Mucosa of descending colon (tissue), 3 donors: Measurements from ENCODE around the gene ATG2B. TPM values are rescaled to one million over a fixed set of nuclear protein-coding genes. Genes with fewer than 3 reads are reported as not detected.

Experiments used
- ATAC-seq: fragments of 200-7000 bp; cut with Tn5 transposase; one replicate; pipeline ENCODE4 v1.9.1; 2020; ENCODE audit warnings: mild to moderate bottlenecking, moderate library complexity
- DNase-seq, 3 donors: peaks; one replicate each; pipeline ENCODE4 v3.0.0-alpha.2; 2020
- H3K36me3 ChIP-seq: fragments of 200-600 bp; one replicate; pipeline ENCODE4 v1.8.0; 2021; ENCODE audit warnings: low read depth, mild to moderate bottlenecking
- H3K4me1 ChIP-seq: fragments of 200-600 bp; one replicate; pipeline ENCODE4 v1.8.0; 2021; ENCODE audit warnings: low read depth, mild to moderate bottlenecking
- H3K4me3 ChIP-seq: fragments of 200-600 bp; one replicate; pipeline ENCODE4 v1.8.0; 2021; ENCODE audit warnings: mild to moderate bottlenecking
- H3K9me3 ChIP-seq: fragments of 200-600 bp; one replicate; pipeline ENCODE4 v1.8.0; 2021; ENCODE audit warnings: mild to moderate bottlenecking
- intact Hi-C, 2 donors: fragments of 100-400 bp; cut with DNase I in 1 of 2; cut with micrococcal nuclease in 1 of 2; formaldehyde crosslinking; loops; one replicate each; pipeline versions ENCODE4 v1.11.0 to v1.11.1; 2022; cut with DNase I, micrococcal nuclease
- total RNA-seq, 3 donors: library from RNA; stranded (reverse); fragmentation: NEBNext Ultra II Directional in 2 of 3; extraction: Animal tissue kit (Norgen Biotek cat#: 25700) in 2 of 3; gene quantifications; one replicate each; pipeline versions ENCODE4 v1.2.1 to v1.2.4, GENCODE V29; 2021 to 2023
- TF ChIP-seq, protein P1 (sequence below): fragments of 200-600 bp; IDR thresholded peaks from one replicate; pipeline ENCODE4 v1.8.0; 2022; ENCODE audit warnings: antibody characterized with exemption, mild to moderate bottlenecking
- donor health status: DM: no; HTN: no; CAD: no; lungs with moderate emphysema.
- donor health status: DM: no; HTN: no; CAD: no.
- donor health status: DM: no; HTN: yes; CAD: no.

ATG2B gene
- total RNA-seq, 3 donors from 2014 or later = 22.1 to 35.9 (median 24.2) TPM

DNA sequence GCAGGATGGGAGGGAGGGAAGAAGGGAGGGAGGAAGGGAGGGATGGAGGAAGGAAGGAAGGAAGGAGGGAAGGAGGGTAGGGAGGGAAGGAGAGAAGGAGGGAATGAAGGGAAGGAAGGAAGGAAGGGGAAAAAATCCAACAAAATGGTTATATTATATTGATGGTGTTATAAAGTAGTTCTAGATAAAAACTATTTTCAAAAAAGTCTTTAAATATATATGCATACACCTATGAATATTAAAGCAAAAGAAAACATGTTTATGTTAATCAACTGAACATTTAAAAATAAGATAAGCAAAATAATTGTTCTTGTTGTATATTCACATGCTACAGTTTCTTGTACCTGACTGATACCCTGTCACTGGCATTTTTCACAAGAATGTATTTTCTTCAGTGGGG is 105.2 kb downstream of the ATG2B start:
- H3K4me3 ChIP-seq = no peak overlapping the region
- no peaks in the 10 kb centered on the region for H3K36me3 ChIP-seq
- ATAC-seq (no peak), DNase-seq (no peak)
- TF ChIP-seq, protein P1, sequence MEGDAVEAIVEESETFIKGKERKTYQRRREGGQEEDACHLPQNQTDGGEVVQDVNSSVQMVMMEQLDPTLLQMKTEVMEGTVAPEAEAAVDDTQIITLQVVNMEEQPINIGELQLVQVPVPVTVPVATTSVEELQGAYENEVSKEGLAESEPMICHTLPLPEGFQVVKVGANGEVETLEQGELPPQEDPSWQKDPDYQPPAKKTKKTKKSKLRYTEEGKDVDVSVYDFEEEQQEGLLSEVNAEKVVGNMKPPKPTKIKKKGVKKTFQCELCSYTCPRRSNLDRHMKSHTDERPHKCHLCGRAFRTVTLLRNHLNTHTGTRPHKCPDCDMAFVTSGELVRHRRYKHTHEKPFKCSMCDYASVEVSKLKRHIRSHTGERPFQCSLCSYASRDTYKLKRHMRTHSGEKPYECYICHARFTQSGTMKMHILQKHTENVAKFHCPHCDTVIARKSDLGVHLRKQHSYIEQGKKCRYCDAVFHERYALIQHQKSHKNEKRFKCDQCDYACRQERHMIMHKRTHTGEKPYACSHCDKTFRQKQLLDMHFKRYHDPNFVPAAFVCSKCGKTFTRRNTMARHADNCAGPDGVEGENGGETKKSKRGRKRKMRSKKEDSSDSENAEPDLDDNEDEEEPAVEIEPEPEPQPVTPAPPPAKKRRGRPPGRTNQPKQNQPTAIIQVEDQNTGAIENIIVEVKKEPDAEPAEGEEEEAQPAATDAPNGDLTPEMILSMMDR = no peak
- peaks cover 15% of the 10 kb centered on the region for H3K4me1 ChIP-seq
- intact Hi-C loops = no loop called here
- H3K9me3 ChIP-seq = no peaks in the 10 kb centered on the region

DNA sequence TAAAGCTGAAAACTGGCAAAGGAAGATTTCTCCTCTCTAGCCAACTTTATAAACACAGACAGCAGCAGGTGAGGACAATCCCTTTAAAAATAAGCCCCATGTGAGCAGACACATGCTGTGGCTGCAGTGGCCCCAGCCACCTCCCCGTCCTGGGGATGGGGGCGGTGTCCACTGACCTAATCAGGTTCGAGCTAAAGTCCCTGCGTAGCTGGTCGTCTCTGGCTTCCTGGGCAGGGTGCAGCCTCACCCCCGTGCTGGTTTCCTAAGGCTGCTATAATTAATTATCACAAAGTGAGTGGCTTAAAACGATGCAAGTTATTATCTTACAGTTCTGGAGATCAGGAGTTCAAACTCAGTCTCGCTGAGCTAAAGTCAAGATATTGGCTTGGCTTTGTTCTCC is 106.1 kb downstream of the ATG2B start:
- H3K4me3 ChIP-seq = no peak overlapping the region
- peaks cover 10% of the 10 kb centered on the region for H3K4me1 ChIP-seq
- no peaks in the 10 kb centered on the region for H3K36me3 ChIP-seq
- intact Hi-C loops = no loop called here
- no peaks in the 10 kb centered on the region for H3K9me3 ChIP-seq
- DNase-seq = no peak
- TF ChIP-seq, protein P1 = no peak
- no peak for ATAC-seq

DNA sequence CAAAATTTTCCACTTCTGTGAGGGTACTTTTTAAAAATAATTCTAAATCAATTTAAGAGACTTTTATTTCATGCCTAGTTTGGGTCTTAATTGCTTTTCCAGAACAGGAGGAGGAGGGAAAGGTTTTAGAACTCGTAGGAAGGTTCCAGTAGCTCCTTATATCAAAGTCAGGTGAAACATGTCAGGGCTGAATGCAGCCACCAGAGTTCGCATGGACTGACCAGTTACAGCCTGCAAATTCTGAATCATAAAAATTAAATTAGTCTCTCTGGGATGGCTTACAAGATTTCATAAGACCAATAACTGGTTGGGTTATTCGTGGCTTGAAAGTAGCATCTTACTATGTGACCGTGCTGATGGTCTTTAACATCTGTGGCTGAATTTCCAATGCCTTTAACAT is 106.7 kb downstream of the ATG2B start:
- H3K4me3 ChIP-seq = no peak overlapping the region
- DNase-seq (no peak), ATAC-seq (peak; percentile 57)
- no peaks in the 10 kb centered on the region for H3K36me3 ChIP-seq
- intact Hi-C loops = no loop called here
- peaks cover 7% of the 10 kb centered on the region for H3K4me1 ChIP-seq
- TF ChIP-seq, protein P1 = no peak
- H3K9me3 ChIP-seq = no peaks in the 10 kb centered on the region

DNA sequence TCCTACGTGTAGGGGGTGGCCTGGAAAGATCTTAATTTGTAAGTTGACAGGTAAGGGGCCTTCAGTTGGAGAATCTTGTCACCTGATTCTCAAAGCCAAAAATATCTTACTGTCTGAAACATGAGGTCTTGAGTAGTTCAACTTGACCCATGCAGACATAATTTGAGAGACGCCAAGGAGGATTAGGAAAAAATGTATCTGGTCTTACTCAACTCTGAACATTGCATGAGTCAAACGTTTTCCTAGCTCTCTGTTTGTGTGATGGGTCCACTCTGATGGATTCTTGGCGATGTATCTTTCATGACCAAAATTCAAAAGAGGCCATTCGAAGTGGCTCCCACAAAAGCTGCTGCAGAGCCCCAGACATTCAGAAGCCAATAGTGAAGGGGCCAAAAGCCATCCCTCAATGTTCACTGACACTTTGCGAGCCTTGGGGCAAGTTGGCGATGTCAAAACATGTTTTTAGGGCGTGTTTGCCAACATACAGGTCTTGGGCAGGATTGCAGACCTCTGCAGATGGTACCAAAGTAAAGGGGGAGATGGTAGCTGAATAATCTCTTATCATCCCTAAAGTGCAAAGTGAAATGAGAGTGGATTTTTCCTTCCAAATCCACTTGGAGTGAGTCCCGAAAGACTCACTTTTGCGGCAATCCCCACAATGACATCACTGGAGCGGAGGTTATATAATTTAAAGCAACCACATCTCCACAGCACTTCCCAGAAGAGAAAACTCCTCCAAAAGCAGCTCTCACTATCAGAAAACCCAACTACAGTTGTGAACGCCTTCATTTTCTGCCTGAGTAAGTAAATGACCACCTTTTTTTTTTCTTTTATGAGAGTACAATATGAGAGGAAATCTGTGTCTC is 107.4 kb downstream of the ATG2B start, which contains the start of gene BDKRB1:
Gene BDKRB1, plus strand, starts transcription at position 710 of the 866 bp plus-strand sequence. CDS start 7,473 bp downstream, outside the sequence.
- Histone ChIP-seq H3K4me3 (no peak within 1 kb of the TSS), H3K4me1 (peaks cover under 1% of the 10 kb centered on the region), H3K36me3 (no peaks in the 10 kb centered on the region), H3K9me3 (no peaks in the 10 kb centered on the region)
- TF ChIP-seq, protein P1 = no peak
- ATAC-seq = peak; percentile 46
- intact Hi-C loops = no loop called here
- DNase-seq = no peak

DNA sequence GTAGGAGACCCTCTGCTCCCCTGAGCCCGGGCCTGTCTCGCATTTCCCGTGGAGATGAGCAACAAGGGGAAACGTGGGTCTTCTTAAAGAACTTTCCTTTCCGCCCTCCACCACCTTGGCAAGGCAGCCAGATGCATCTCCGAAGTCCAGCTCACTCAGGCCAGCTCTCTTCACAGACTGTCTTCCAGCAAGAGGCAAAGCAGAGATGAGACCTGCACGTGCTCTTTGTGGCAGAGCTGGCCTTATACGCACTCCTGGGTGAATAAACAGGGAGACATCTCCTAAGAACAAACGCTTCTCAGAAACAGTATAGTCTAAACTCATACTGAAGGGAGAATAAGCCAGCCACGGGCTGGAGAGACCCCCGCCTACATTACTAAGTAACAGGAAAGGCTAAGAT is 108.5 kb downstream of the ATG2B start:
- TF ChIP-seq, protein P1 = no peak
- ATAC-seq = no peak
- DNase-seq = no peak
- no peak overlapping the region for H3K4me3 ChIP-seq
- H3K4me1 ChIP-seq = no peaks in the 10 kb centered on the region
- no peaks in the 10 kb centered on the region for H3K36me3 ChIP-seq
- intact Hi-C loops = no loop called here
- no peaks in the 10 kb centered on the region for H3K9me3 ChIP-seq
